ENCODE results near the gene SUSD4.

SUSD4 gene

DNA sequence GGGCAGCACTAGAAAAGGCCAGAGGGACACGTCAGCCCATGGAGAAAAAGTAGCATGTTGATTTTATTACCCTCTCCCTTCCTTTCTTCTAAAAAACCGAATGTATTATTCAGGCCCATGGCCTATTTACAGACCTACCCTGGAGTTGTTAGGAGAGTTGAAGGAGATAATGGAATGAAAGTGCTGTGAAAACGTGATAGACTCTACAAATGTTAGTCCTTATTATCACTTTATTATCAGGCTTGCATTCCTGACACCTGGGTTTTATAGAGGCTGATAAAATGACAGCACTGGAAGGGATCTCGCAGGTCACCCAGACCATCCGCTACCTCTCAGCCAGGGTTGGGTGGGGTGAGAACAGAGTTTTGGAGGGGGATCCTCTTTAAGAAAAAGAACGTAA lies 160.3 kb downstream of the SUSD4 start:
- no peak overlapping the region for H3K4me3 ChIP-seq (ENCODE audit: low read depth, low read length)
- H3K9ac ChIP-seq (ENCODE audit: low read length) = no peak overlapping the region
- H3K36me3 ChIP-seq (ENCODE audit: control insufficient read depth, insufficient read depth, low read length) = no peaks in the 10 kb centered on the region
- H3K27ac ChIP-seq (ENCODE audit: low read depth, low read length) = no peak overlapping the region
- H3K9me3 ChIP-seq (ENCODE audit: control insufficient read depth, insufficient read depth, low read depth, low read length) = no peaks in the 10 kb centered on the region
- H3K4me1 ChIP-seq (ENCODE audit: control insufficient read depth, insufficient read depth, low read length) = no peaks in the 10 kb centered on the region
- no peaks in the 10 kb centered on the region for H3K27me3 ChIP-seq (ENCODE audit: control insufficient read depth, insufficient read depth, low read length)

DNA sequence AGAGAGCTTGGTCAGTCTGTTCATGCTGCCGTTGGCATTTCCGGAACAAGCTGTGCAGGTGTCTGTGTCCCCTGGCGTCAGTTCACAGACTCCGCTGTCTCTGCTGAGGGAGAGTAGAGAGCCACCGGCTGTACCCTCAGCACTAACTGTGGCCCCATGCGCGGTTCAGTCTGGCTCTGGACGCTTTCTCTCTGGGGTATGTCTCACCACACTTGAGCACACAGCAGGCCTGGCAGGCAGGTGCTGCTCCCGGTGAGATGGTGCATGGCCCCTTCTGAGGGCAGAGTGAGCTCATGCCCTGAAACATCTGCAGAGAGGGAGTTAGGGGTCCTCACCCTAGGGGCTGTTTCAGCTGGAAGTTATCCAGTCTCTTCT lies 161.0 kb downstream of the SUSD4 start:
- Histone ChIP-seq H3K9ac (ENCODE audit: low read length) (no peak overlapping the region), H3K27me3 (ENCODE audit: control insufficient read depth, insufficient read depth, low read length) (no peaks in the 10 kb centered on the region; the same call in 1 of the 2 replicates), H3K4me1 (ENCODE audit: control insufficient read depth, insufficient read depth, low read length) (no peaks in the 10 kb centered on the region), H3K4me3 (ENCODE audit: low read depth, low read length) (no peak overlapping the region), H3K36me3 (ENCODE audit: control insufficient read depth, insufficient read depth, low read length) (no peaks in the 10 kb centered on the region), H3K9me3 (ENCODE audit: control insufficient read depth, insufficient read depth, low read depth, low read length) (no peaks in the 10 kb centered on the region), H3K27ac (ENCODE audit: low read depth, low read length) (no peak overlapping the region)

DNA sequence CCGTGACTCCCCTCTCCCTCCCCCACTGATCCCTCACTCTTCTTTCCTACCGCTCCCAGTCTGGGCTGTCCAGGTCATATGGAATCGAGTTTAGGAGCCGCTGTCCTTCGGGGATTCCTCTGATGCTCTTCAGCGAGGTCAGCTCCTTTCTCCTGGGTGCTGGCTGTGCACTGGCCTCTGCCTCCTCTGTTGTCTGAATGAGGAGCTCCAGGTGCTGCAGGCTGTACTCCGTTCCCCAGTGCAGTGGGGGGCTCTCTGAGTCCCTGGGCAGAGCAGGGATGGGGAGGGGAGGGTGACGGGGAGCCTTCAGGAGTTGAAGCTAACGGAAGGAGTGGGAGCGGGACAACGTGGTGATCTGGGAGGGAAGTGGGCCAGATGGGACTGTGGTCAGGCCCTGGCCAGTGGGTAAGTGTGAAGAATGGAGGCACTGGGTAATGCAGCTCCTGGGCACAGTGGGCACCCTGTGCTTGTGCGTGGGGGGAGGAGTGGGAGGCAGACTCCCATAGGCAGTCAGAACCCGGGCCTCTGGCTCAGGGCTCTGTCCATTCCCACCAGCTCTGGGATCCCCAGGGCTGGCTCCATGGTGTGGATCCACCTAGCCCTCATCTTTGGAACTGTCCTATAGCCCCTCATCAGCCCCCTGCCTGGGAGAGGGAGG lies 161.5 kb downstream of the SUSD4 start:
- H3K9ac ChIP-seq (ENCODE audit: low read length) = no peak overlapping the region
- H3K9me3 ChIP-seq (ENCODE audit: control insufficient read depth, insufficient read depth, low read depth, low read length) = no peaks in the 10 kb centered on the region
- H3K27ac ChIP-seq (ENCODE audit: low read depth, low read length) = no peak overlapping the region
- H3K4me3 ChIP-seq (ENCODE audit: low read depth, low read length) = no peak overlapping the region
- no peaks in the 10 kb centered on the region for H3K4me1 ChIP-seq (ENCODE audit: control insufficient read depth, insufficient read depth, low read length)
- no peaks in the 10 kb centered on the region for H3K36me3 ChIP-seq (ENCODE audit: control insufficient read depth, insufficient read depth, low read length)
- no peaks in the 10 kb centered on the region; the same call in 1 of the 2 replicates for H3K27me3 ChIP-seq (ENCODE audit: control insufficient read depth, insufficient read depth, low read length)

DNA sequence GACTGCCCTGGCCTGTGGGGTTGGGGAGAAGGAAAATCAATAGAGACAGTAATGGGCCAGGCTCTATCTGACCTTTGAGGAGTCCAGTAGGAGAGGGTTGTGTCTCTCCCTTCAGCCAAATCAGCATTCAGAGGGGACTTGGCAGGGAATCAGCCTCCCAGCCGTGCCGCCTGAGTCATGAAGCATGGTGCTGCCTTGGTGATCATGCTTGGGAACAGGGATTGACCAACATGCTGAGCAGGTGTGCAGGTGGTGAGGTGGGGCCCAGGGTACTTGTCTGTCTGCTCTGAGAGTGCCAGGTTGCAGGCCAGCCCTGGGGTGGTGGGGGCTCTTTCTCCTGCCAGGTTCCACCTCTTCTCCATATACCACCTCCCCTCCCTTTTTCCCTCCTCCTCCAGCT lies 162.0 kb downstream of the SUSD4 start:
- Histone ChIP-seq H3K27me3 (ENCODE audit: control insufficient read depth, insufficient read depth, low read length) (no peaks in the 10 kb centered on the region; the same call in 1 of the 2 replicates), H3K4me3 (ENCODE audit: low read depth, low read length) (no peak overlapping the region), H3K9ac (ENCODE audit: low read length) (no peak overlapping the region)

DNA sequence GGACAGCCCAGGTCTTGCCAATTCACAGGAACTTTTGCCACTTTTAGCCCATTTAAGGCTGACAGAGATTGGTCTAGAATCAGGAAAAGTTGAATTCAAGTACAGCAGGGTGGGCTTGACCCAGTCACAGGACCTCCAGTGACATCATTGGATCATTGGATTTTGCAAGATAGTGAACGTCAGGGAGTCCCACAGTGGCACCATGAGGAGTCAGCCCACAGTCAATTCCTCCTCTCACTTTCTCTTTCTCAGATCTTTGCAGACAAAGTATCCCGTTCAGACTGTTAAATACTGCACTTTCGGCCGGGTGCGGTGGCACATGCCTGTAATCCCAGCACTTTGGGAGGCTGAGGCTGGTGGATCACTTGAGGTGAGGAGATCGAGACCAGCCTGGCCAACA lies 163.1 kb downstream of the SUSD4 start:
- no peak overlapping the region for H3K4me3 ChIP-seq (ENCODE audit: low read depth, low read length)
- H3K27me3 ChIP-seq (ENCODE audit: control insufficient read depth, insufficient read depth, low read length) = no peaks in the 10 kb centered on the region; the same call in 1 of the 2 replicates
- H3K9ac ChIP-seq (ENCODE audit: low read length) = no peak overlapping the region
- H3K4me1 ChIP-seq (ENCODE audit: control insufficient read depth, insufficient read depth, low read length) = no peaks in the 10 kb centered on the region
- no peaks in the 10 kb centered on the region for H3K9me3 ChIP-seq (ENCODE audit: control insufficient read depth, insufficient read depth, low read depth, low read length)
- H3K27ac ChIP-seq (ENCODE audit: low read depth, low read length) = no peak overlapping the region
- H3K36me3 ChIP-seq (ENCODE audit: control insufficient read depth, insufficient read depth, low read length) = no peaks in the 10 kb centered on the region

More for the DNA sequence above, 162.0 kb downstream of the SUSD4 start:
- Histone ChIP-seq H3K36me3 (ENCODE audit: control insufficient read depth, insufficient read depth, low read length) (no peaks in the 10 kb centered on the region), H3K4me1 (ENCODE audit: control insufficient read depth, insufficient read depth, low read length) (no peaks in the 10 kb centered on the region), H3K27ac (ENCODE audit: low read depth, low read length) (no peak overlapping the region), H3K9me3 (ENCODE audit: control insufficient read depth, insufficient read depth, low read depth, low read length) (no peaks in the 10 kb centered on the region)

DNA sequence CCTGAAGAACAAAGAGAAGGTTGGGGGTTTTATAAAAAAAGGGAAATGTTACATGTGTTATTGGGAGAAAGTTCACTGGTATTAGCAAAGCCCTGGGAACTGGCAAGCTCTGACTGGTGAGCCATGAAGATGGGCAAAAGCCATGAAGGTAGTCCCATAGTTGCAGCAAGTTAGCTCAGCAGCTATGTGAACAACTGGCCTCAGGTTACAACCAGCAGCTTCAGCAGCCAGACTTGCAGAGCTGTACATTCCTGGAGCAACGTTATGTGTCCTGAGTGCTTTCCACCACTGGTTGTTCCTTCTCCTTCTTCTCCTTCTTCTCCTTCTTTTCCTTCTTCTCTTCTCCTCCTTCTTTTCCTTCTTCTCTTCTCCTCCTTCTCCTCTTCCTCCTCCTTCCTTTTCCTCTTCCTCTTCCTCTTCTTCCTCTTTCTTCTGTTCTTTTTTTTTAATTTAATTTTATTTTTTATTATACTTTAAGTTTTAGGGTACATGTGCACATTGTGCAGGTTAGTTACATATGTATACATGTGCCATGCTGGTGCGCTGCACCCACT lies 164.8 kb downstream of the SUSD4 start:
- no peak overlapping the region for H3K4me3 ChIP-seq (ENCODE audit: low read depth, low read length)
- H3K27me3 ChIP-seq (ENCODE audit: control insufficient read depth, insufficient read depth, low read length) = no peaks in the 10 kb centered on the region; the same call in 1 of the 2 replicates
- no peaks in the 10 kb centered on the region for H3K9me3 ChIP-seq (ENCODE audit: control insufficient read depth, insufficient read depth, low read depth, low read length)
- H3K4me1 ChIP-seq (ENCODE audit: control insufficient read depth, insufficient read depth, low read length) = no peaks in the 10 kb centered on the region
- H3K9ac ChIP-seq (ENCODE audit: low read length) = no peak overlapping the region
- no peak overlapping the region for H3K27ac ChIP-seq (ENCODE audit: low read depth, low read length)
- no peaks in the 10 kb centered on the region for H3K36me3 ChIP-seq (ENCODE audit: control insufficient read depth, insufficient read depth, low read length)

DNA sequence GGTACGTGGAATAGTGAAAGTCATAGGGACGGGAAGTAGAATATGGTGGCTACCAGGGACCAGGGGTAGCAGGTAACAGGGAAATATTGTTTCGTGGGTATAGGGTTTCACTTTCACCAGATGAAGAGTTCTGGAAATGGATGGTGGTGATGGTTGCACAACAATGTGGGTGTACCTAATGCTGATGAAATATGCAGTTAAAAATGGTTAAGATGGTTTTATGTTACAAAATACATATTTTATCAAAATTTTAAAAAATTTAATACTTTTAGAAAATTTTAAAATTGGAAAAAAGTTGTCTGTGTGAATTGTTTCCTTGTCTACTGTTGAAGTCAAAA lies 165.4 kb downstream of the SUSD4 start:
- no peak overlapping the region for H3K4me3 ChIP-seq (ENCODE audit: low read depth, low read length)

DNA sequence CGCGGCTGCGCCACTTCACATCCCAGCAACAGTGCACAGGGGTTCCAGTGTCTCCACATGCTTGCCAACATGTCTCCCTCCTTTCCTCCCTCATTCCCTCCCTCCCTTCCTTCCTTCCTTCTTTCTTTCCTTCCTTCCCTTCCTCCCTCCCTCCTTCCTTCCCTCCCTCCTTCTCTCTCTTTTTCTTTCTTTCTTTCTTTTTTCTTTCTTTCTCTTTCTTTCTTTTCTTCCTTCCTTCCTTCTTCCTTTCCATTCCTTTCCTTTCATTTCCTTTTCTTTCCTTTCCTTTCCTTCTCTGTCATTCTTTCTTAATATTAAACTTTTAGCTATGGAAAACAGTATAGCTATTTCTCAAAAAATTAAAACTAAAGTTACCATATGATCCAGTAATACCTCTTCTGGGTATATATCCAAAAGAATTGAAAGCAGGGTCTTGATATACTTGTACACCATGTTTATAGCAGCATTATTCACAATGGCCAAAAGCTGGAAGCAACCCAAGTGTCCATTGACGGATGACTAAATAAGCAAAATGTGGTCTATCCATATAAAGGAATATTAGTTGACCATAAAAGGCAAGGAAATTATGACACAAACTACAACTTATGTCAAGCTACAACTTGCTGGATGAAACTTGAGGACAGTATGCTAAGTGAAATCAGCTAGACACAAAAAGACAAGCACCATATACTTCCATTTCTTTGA lies 165.9 kb downstream of the SUSD4 start:
- Histone ChIP-seq H3K4me1 (ENCODE audit: control insufficient read depth, insufficient read depth, low read length) (no peaks in the 10 kb centered on the region), H3K4me3 (ENCODE audit: low read depth, low read length) (no peak overlapping the region), H3K9me3 (ENCODE audit: control insufficient read depth, insufficient read depth, low read depth, low read length) (no peaks in the 10 kb centered on the region), H3K27ac (ENCODE audit: low read depth, low read length) (no peak overlapping the region), H3K36me3 (ENCODE audit: control insufficient read depth, insufficient read depth, low read length) (no peaks in the 10 kb centered on the region), H3K27me3 (ENCODE audit: control insufficient read depth, insufficient read depth, low read length) (no peaks in the 10 kb centered on the region; the same call in 1 of the 2 replicates), H3K9ac (ENCODE audit: low read length) (no peak overlapping the region)

More for the DNA sequence above, 165.4 kb downstream of the SUSD4 start:
- Histone ChIP-seq H3K4me1 (ENCODE audit: control insufficient read depth, insufficient read depth, low read length) (no peaks in the 10 kb centered on the region), H3K9ac (ENCODE audit: low read length) (no peak overlapping the region), H3K27ac (ENCODE audit: low read depth, low read length) (no peak overlapping the region), H3K27me3 (ENCODE audit: control insufficient read depth, insufficient read depth, low read length) (no peaks in the 10 kb centered on the region; the same call in 1 of the 2 replicates), H3K36me3 (ENCODE audit: control insufficient read depth, insufficient read depth, low read length) (no peaks in the 10 kb centered on the region), H3K9me3 (ENCODE audit: control insufficient read depth, insufficient read depth, low read depth, low read length) (no peaks in the 10 kb centered on the region)

DNA sequence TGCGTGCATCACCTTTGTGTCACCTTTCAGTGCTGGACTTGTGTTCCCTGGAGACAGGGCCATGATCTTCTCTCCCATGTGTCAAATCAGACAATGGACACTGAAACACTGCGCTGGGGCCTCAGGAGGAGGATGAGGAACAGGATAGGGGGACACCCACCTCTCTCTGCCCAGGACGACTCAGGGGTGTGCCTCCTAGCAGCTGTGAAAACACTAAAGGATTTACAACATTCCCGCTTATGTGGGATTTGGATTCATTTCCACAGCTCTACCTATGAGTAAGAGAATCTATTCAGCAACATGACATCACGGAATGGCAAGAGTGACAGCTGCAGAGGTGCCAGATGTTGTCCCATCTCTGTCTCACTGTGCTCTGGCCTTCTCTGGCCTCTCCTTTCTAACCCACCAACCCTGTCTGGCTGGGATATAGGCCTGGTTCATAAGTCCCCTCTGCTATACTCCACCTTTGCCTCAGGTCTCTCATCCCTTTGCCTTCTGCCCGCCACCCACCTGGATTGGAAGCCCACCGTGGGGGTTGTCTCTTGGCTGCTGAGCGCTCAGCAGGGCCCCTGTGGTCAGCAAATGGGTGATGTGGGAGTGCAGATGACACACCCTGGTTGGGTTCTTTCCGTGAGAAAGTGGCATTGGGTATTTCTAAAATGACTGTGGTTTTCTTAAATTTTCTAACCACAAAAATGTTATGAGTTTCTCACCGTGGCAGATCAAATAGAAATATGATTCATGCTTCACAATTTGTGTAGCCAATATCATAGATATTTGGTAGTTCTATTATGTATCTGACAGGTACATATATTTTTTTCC lies 173.9 kb downstream of the SUSD4 start:
- no peaks in the 10 kb centered on the region for H3K9me3 ChIP-seq (ENCODE audit: control insufficient read depth, insufficient read depth, low read depth, low read length)
- H3K4me1 ChIP-seq (ENCODE audit: control insufficient read depth, insufficient read depth, low read length) = no peaks in the 10 kb centered on the region
- H3K27ac ChIP-seq (ENCODE audit: low read depth, low read length) = no peak overlapping the region
- H3K4me3 ChIP-seq (ENCODE audit: low read depth, low read length) = no peak overlapping the region
- H3K36me3 ChIP-seq (ENCODE audit: control insufficient read depth, insufficient read depth, low read length) = no peaks in the 10 kb centered on the region
- H3K9ac ChIP-seq (ENCODE audit: low read length) = no peak overlapping the region
- peaks cover 20% of the 10 kb centered on the region; the same call in 1 of the 2 replicates for H3K27me3 ChIP-seq (ENCODE audit: control insufficient read depth, insufficient read depth, low read length)

DNA sequence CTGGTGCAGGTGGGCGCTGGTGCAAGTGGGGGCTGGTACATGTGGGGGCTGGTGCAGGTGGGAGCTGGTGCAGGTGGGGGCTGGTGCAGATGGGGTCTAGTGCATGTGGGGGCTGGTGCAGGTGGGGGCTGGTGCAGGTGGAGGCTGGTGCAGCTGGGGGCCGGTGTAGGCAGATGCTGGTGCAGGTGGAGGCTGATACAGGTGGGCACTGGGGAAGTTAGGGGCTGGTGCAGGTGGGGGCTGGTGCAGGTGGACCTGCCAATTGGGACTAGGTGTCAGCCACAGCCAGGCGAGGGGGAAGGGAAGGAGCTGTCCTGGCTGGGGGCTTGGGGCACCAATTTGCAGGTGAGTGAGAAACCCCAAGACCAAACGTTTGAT lies 174.5 kb downstream of the SUSD4 start:
- H3K4me1 ChIP-seq (ENCODE audit: control insufficient read depth, insufficient read depth, low read length) = no peaks in the 10 kb centered on the region
- H3K27me3 ChIP-seq (ENCODE audit: control insufficient read depth, insufficient read depth, low read length) = peaks cover 20% of the 10 kb centered on the region; the same call in 1 of the 2 replicates
- H3K4me3 ChIP-seq (ENCODE audit: low read depth, low read length) = no peak overlapping the region
- H3K27ac ChIP-seq (ENCODE audit: low read depth, low read length) = no peak overlapping the region
- no peaks in the 10 kb centered on the region for H3K36me3 ChIP-seq (ENCODE audit: control insufficient read depth, insufficient read depth, low read length)
- H3K9me3 ChIP-seq (ENCODE audit: control insufficient read depth, insufficient read depth, low read depth, low read length) = no peaks in the 10 kb centered on the region
- no peak overlapping the region for H3K9ac ChIP-seq (ENCODE audit: low read length)

All from HUES6 (cell line).